ENCODE data around the gene LAPTM5.

Gene LAPTM5

GRCh38 chr1:30714536-30715090 is 43.0 kb downstream of the LAPTM5 start:
- no peak for TF ChIP-seq POLR2A (IDR thresholded peaks at IDR 0.05; ENCODE audit: low read depth, low read length)
- DNase-seq (ENCODE audit: insufficient read length, low spot score) (no peak), FAIRE-seq (no peak)

GRCh38 chr1:30714025-30714424 is 43.5 kb downstream of the LAPTM5 start:
- DNase-seq (ENCODE audit: insufficient read length, low spot score) (no peak), FAIRE-seq (no peak)
- no peak for TF ChIP-seq POLR2A (IDR thresholded peaks at IDR 0.05; ENCODE audit: low read depth, low read length)

GRCh38 chr1:30713311-30713710 is 44.3 kb downstream of the LAPTM5 start:
- TF ChIP-seq POLR2A (IDR thresholded peaks at IDR 0.05; ENCODE audit: low read depth, low read length): no peak
- FAIRE-seq (no peak), DNase-seq (ENCODE audit: insufficient read length, low spot score) (no peak)

- no peak for FAIRE-seq
- TF ChIP-seq POLR2A (IDR thresholded peaks at IDR 0.05; ENCODE audit: low read depth, low read length): no peak
Measured at GRCh38 chr1:30712583-30712982, 45.0 kb downstream of the LAPTM5 start.

GRCh38 chr1:30710407-30710806 is 47.2 kb downstream of the LAPTM5 start:
- no peak for TF ChIP-seq POLR2A (IDR thresholded peaks at IDR 0.05; ENCODE audit: low read depth, low read length)
- DNase-seq (ENCODE audit: insufficient read length, low spot score): no peak
- FAIRE-seq: no peak

More at GRCh38 chr1:30712583-30712982, 45.0 kb downstream of the LAPTM5 start:
- no peak for DNase-seq (ENCODE audit: insufficient read length, low spot score)

GRCh38 chr1:30708361-30708728 is 49.2 kb downstream of the LAPTM5 start:
- no peak for TF ChIP-seq POLR2A (IDR thresholded peaks at IDR 0.05; ENCODE audit: low read depth, low read length)
- no peak for DNase-seq (ENCODE audit: insufficient read length, low spot score)
- no peak for FAIRE-seq

- DNase-seq (ENCODE audit: insufficient read length, low spot score) (peak; percentile 67), FAIRE-seq (no peak)
Measured at GRCh38 chr1:30707412-30708360, 49.9 kb downstream of the LAPTM5 start.

GRCh38 chr1:30706528-30706927 is 51.0 kb downstream of the LAPTM5 start:
- FAIRE-seq (no peak), DNase-seq (ENCODE audit: insufficient read length, low spot score) (peak; percentile 38)
- no peak for TF ChIP-seq POLR2A (IDR thresholded peaks at IDR 0.05; ENCODE audit: low read depth, low read length)

More at GRCh38 chr1:30707412-30708360, 49.9 kb downstream of the LAPTM5 start:
- no peak for TF ChIP-seq POLR2A (IDR thresholded peaks at IDR 0.05; ENCODE audit: low read depth, low read length)

- TF ChIP-seq POLR2A (IDR thresholded peaks at IDR 0.05; ENCODE audit: low read depth, low read length): no peak
- FAIRE-seq: no peak
- DNase-seq (ENCODE audit: insufficient read length, low spot score): no peak
Measured at GRCh38 chr1:30705698-30706097, 51.9 kb downstream of the LAPTM5 start.

- no peak for DNase-seq (ENCODE audit: insufficient read length, low spot score)
- FAIRE-seq: no peak
- no peak for TF ChIP-seq POLR2A (IDR thresholded peaks at IDR 0.05; ENCODE audit: low read depth, low read length)
Measured at GRCh38 chr1:30704765-30705509, 52.6 kb downstream of the LAPTM5 start.

GRCh38 chr1:30704271-30704670 is 53.3 kb downstream of the LAPTM5 start:
- FAIRE-seq: no peak
- DNase-seq (ENCODE audit: insufficient read length, low spot score): no peak
- no peak for TF ChIP-seq POLR2A (IDR thresholded peaks at IDR 0.05; ENCODE audit: low read depth, low read length)

GRCh38 chr1:30702823-30703222 is 54.8 kb downstream of the LAPTM5 start:
- no peak for DNase-seq (ENCODE audit: insufficient read length, low spot score)
- no peak for TF ChIP-seq POLR2A (IDR thresholded peaks at IDR 0.05; ENCODE audit: low read depth, low read length)
- FAIRE-seq: no peak

- DNase-seq (ENCODE audit: insufficient read length, low spot score) (no peak), FAIRE-seq (no peak)
- TF ChIP-seq POLR2A (IDR thresholded peaks at IDR 0.05; ENCODE audit: low read depth, low read length): no peak
Measured at GRCh38 chr1:30701258-30701633, 56.3 kb downstream of the LAPTM5 start.

Measured in H54 (cell line).